ENCODE results near the gene VSX1. TPM values are rescaled to one million over a fixed set of nuclear protein-coding genes. Genes with fewer than 3 reads are reported as not detected.

Gene VSX1
- 0.10 TPM for total RNA-seq

DNA sequence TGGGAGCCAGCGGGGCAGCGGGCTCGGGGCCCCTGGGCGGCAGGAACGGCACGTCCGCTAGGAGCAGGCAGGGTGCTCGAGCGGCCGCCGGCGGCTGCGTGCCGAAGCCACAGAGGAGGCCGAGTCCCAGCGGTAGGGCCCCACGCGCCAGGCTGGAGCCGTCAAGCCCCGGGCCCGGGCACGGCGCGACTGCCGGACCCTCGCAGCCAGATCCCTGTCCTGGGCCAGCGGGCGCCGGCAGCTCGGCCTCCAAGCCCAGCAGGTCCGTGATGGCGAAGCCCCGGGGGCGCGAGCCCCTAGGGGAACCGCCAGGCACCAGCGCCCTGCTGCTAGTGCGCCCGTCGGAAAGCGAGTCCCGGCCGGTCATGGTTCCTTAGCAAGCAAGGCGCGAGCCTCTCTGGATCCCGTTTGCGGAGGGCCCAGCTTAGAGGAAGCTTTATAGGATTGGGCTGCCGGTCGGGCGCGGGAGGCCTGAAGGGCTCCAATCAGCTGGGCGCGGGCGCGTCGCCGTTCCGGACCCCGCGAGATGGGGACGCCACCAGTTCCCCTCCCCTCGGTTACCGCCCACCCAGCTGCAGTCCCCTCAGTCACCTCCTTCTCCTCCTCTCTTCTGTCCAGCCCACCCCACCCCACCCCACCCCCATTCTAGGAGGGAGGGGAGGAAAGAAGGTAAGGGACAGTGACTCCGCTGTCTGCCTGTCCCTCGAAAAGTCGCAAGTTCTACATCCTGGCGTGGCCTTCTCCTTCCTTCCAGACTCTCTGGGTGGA is at the start of gene VSX1:
Gene VSX1 (minus strand): TSS at position 412 of the 768 bp plus-strand sequence. CDS start 45 bp downstream, at position 367.
- DNase-seq, result no peak

DNA sequence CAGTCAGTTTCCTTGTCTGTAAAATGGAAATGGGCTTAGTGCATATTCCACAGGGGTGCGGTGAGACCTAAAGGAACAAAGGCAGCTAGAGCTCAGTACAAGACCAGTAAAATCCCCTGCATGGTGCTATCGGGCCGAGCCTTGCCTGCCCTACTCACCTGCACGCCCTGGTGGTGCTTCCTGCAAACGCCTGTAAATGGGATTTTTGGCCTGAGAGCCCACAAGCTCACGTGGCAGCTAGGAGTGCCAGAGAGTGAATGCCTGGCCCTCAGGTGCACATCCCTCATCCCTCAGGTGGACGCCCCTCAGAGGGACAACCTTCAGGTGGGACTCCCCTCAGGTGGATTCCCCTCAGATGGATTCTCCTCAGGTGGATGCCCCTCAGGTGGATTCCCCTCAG is 48.0 kb upstream of the VSX1 start:
- DNase-seq, result no peak

DNA sequence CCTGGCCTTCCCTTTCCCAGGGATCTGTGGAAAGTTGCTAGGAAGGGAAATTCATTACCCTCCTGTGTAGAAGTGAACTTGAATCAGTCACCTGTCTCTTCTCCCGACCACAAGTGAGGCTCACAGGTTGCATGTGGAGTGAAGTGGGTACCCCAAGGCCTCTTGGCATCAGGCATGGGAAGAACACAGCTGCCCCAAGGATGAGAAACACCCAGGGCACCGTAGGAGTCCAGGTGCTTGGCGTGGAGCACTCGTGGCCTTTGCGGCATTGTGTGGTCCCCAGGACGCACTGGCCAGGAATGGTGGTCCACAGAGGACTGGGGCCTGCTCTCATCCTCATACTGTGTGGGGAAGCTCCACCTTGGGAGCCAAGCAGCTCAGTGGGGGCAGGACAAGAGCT is 47.5 kb upstream of the VSX1 start:
- DNase-seq, result no peak

DNA sequence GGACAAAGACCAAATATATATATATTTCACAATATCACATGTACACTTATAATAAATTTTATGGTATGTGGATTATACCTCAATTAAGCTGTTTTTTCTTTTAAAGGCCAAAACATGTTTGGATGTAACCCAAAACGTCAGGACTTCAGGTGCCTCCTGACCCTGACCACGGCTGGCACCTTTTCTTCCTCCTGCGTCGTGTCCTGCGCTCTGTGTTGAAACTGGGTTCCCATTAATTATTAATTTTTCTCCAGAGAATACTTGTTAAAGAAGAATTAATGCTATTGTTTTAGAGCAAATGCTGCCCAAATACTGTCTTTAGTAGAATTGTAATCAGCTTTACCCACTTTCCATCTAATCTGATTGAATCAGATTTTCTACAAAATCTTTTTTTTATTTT is 46.7 kb upstream of the VSX1 start:
- no peak for DNase-seq

DNA sequence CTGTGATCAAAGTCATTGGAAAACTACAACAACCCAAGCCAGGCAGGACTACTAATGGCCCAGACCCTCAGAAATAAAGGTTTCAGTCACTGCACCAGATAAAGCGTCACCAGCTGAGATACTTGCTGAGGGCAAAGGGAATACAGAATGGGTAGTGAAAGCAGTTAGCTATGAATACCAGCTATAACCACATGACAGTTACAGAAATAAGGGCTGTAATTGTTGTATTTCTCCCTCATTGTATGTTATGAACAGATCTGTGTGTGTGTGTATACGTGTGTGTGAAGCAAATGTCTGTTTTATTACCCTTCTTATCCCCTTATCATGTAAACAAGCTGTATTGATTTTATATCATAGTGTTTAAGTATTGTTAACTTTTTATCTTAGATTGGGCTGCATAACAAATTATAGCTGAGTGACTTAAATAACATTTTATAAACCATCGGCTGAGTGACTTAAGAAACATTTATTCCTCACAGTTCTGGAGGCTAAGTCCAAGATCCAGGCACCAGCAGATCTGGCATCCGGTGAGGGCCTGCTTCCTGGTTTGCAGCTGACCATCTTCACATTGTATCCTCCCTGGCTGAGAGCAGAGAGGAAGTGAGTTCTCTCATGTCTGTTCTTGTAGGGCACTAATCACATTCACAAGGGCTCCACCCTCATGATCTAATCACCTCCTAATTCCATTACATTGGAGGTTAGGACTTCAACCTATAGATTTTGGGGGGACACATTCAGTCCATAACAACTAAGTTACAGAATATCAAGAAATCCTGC is 46.0 kb upstream of the VSX1 start:
- DNase-seq, result no peak

DNA sequence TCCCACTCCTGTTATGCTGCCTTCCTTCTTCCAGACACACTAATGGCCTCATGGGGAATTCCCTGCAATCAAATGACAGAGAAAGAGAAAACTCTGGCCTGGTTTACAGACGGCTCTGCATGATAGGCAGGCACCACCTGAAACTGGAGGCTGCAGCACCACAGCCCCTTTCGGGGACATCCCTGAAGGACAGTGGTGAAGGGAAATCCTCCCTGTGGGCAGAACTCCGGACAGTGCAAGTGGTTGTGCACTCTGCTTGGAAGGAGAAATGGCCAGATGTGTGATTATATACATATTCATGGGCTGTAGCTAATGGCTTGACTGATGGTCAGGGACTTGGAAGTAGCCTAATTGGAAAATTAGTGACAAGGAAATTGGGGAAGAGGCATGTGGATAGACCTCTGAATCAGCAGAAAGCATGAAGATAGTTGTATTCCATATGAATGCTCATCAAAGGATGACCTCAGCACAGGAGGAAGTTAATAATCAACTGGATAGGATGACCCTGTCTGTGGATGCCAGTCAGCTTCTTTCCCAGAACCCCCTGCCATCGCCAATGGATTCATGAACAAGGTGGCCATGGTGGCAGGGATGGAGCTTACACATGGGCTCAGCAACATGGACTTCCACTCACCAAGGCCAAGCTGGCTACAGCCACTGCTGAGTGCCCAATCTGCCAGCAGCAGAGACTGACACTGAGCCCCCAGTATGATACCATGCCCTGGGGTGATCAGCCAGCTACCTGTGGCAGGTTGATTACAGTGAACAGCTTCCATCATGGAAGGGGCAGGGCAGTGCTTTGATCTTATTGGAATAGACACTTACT is 44.5 kb upstream of the VSX1 start:
- DNase-seq, result no peak

DNA sequence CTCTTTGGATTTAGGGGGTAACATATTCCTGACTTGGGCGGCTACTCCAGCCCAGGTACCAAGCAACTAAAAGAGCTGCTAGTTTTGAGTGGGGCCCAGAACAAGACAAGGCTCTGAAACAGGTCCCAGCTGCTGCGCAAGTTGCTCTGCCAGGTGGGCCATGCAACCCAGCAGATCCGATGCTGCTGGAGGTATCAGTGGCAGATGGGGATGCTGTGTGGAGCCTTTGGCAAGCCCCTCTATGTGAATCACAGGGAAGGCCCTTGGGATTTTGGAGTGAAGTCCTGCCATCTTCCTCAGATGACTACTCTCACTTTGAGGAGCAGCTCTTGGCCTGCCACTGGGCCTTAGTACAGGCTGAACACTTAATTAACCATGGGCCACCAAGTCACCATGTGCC is 43.7 kb upstream of the VSX1 start:
- DNase-seq, result no peak

DNA sequence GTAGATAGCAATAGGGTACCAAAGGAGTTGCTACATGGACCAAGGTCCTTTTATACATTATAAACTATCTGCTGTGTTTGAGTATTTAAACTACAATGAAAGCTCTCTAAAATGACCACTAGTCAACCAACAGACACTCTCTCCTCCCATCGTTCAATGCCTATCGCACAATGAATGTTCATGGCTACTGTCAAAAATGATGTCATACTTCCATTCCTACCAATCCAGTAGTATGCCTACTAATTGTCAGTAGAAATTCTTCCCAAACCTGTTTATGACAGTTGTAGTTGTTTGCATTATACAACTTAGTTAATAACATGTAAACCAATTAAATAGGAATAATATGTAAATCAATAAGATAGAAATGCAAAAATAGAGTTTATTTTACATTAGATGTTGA is 39.0 kb upstream of the VSX1 start:
- no peak for DNase-seq

DNA sequence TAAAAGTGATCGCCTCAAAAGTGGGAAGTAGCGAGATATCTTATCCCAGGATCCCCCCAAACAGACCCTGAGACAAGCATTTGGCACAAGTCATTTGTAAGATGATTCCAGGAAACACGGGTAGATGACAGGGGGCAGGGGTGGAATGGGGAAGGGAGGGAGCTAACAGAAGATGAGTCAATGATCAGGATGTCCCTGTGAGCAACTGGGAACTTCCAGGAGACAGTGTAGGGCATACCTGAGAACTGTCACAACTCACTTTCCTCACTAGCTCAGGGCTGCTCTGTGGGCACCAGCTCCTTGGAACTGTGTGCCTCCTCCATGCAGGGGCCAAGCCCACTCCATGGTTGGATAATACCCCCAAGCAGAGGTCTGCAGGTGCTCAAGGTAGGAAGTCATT is 38.5 kb upstream of the VSX1 start:
- no peak for DNase-seq

DNA sequence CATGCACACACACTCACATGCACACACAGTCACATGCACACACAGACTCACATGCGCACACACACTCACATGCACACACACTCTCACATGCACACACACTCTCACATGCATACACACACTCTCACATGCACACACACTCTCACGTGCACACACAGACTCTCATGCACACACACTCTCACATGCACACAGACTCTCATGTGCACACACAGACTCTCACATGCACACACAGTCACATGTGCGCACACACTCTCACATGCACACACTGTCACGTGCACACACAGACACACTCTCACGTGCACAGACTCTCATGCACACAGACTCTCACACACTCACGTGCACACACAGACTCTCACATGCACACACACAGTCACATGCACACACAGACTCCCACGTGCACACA is 36.6 kb upstream of the VSX1 start:
- DNase-seq, result no peak

DNA sequence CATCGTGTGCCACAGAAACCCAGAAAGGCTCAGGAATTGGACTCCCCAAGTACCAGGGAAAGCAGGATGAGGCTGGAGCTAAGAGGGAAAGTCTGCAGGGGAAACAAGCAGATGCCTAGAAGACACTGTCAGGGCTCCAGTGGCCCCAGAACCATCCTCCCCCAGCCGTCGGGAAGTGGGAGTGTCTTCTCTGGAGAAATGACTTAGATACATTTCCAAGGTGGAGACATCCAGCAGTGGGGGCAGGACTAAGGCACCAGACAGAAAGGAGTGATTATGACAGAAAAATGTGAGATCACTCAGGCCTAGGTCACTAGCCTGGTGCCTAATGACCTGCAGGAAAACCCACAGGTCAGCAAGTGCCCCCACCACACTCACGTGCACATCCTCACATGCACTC is 36.0 kb upstream of the VSX1 start:
- DNase-seq, result no peak

DNA sequence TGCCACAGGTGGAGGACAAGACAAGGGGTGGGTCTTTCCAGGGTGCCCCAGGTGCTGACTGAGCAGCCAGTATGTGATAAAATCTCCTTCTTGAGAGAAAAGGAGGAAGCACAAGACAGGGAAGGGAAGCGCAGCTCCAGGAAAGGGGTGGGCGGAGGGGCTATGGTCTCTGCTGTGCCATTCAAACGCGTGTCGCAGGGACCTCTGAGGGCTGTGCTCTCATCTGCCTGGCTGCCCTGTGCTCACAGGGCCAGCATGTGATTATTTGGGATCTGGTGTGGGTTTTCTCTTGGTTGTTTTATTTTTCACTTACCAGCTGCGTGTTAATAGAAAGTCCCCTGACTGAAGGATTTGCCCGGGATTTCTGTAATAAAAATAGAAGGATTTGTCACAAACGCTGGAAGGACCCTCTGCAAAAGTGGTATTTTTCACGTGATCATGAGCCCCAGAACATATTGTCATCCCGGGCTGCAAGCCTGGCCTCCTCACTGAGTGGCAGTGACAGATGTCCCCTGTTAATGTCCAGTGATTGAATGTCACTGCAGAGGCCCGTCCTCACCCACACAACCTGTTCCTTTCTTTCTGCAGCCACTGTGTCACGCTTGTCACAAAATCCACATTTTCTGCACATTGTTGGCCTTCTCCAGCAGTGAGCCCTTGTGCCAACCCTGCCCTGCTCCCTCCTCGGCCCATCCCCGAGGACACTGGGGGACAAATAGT is 35.0 kb upstream of the VSX1 start:
- DNase-seq, result no peak

DNA sequence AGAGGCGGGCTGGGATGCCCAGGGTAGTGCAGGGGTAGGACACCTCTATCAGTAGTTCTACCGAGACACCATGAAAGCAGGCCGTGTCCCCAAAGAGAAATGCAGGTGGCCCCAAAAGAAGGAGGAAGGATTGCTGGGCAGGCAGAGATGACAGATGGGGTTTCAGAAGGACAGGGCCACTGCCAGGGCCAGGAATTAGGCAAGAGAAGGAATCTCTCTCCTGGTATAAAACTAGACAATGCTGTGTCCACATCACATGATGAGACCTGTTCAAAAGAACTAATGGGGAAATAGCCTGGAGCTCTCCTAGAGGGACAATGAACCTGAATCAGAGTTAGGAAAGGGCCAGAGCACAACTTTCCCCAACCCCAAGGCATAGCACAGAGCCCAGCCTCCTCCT is 21.6 kb upstream of the VSX1 start:
- no peak for DNase-seq

DNA sequence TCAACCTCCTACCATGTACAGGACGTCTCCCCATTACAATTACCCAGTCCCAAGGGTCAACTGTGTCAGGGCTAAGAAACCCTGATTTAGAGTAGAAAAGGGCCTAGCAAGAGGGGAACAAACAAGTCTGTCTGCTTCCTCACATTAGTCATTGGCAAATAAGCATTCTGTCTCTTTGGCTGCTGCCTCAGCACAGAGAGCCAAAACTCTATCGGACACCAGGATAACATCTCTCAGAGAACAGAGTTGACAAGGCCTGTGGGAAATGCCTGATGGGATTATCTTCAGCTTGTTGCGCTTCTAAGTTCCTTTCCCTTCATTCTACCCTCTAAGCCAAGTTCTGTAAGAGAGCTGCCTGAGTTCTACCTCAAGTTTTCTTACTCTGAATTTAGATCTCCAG is 19.0 kb upstream of the VSX1 start:
- no peak for DNase-seq

DNA sequence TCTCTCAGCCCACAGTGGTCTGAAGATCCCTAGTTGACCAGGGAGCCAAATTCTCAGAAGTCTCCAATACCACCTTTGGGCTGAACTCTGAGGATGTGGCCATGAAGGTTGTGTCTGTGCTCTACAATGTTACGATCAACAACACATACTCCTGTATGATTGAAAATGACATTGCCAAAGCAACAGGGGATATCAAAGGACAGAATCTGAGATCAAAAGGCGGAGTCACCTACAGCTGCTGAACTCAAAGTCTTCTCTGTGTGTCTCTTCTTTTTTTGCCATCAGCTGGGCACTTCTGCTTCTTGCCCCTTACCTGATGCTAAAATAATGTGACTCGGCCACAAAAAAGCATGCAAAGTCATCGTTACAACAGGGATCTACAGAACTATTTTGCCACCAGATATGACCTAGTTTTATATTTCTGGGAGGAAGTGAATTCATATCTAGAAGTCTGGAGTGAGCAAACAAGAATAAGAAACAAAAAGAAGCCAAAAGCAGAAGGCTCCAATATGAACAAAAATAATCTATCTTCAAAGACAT is 17.7 kb upstream of the VSX1 start:
- DNase-seq, result no peak

DNA sequence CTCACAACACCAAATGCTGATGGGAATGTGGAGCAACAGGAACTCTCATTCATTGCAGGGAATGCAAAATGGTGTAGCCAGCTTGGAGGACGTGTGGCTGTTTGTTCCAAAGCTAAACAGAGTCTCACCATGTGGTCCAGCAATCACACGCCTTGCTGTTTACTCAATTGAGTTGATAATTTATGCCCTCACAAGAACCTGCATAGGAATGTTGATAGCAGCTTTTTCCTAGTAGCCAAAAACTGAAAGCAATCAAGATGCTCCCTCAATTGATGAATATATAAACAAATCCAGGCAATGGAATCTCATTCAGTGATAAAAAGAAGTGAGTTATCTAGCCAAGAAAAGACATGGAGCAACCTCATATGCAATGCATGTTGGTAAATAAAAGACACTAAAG is 15.6 kb upstream of the VSX1 start:
- DNase-seq, result no peak

DNA sequence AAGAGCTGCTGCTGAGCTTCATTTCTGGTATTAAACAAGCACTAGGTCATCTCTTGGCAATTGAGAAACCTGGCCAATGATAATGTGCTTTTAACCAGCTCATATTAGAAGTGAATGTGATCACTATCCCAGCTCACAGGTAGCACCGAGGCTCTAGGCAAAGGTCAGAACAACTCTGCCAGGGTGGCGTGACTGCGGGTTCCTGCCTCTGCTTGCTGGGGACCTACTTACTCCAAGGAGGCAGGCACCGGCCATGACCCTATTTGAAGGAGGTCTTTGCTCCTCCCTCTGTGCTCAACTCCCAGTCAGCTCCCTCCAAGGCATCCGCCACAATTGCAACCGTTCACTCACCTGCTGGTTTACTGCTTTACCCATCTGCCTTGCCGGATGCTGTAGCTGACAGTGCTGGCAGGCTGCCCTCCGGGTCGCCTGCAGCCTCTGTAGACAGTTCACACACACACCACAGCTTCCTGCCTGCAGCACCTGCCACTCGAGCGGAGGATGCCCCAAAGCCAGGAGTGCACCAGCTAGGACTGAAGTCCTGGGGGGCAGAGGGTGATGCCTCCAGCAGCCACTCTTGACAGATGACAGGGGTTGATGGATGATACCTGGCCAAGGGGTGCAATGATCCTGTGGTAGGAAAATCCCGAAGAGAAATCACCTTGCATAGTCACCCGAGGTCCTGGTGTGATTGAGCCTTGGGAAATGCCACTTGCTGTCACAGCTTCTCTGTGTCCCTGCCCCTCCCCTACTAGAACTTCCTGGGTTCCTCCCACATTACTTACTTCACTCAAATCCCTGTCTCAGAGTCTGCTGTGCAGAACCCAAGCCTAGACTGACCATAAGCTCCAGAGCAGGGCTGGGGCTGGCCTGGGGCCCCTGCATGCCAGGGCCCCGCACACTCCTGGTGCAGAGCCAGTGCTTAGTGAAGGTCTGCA is 8.8 kb upstream of the VSX1 start:
- no peak for DNase-seq

DNA sequence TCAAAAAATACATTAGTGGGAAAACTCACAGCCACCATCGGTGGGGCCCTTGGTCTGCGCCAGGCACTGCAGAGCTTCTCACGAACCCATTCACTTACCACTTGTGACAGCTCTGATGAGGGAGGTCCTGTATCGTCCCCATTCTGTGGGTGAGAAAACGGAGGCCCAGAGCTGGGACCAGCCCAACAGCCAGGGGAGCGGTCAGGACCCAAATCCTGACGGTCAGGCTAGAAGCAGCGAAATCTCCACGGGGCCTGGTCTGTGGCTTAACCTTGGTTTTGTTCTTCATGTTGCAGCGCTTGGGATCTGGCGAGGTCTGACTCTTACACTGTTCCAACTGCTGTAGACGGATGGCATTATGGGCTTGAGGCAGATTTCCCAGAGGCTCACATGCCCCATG is 7.7 kb upstream of the VSX1 start:
- DNase-seq, result no peak

DNA sequence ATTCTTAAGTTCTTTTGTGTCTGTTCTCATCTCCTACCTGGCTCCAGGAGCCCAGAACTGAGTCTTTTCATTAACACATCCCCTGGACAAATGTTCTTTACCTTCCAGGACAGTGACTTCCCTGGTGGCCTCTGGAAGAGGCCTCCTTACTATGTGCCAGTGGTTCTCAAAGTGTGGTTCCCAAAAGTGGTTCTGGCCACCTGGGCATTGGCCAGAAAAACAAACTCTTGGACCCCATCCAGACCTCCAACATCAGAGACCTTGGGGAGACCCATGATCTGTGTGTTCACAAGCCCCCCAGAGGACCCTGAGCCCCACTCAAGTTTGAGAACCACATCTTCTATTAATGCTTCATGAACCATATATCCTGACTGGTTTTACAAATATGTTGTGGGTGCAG is 7.2 kb upstream of the VSX1 start:
- DNase-seq, result no peak

DNA sequence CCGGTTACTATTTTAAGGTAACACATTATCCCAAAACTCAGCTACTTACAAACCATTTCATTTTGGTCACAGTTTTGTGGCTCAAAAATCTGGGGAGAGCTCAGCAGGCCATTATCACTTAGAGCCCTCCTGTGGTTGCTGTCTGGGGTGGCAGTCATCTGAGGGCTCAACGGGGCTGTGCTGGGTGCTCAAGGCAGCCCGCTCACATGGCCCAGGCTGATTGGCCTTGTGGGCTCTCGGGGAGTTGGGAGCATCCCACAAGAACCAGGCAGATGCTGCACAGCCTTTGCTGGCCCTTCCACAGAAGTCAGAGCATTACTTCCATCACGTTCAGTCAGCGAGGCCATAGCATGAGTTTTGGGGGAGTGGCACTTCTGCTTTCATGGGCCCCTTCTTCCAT is 6.3 kb upstream of the VSX1 start:
- no peak for DNase-seq
